GM23338 (cell line): Measurements from ENCODE around the gene RPS15. TPM values are rescaled to one million over a fixed set of nuclear protein-coding genes. Genes with fewer than 3 reads are reported as not detected.
A peak's percentile ranks its signal among the peaks of the same experiment; 100 is the strongest.

ENCODE experiments used
- ATAC-seq: fragments of 200-7000 bp; cut with Tn5 transposase; 3 replicates; pipeline ENCODE4 v1.9.1; 2020
- DNase-seq: peaks from one replicate; pipeline ENCODE4 v3.0.0-alpha.2; 2015; ENCODE audit warnings: low spot score
- H2AFZ ChIP-seq: fragments of 200-600 bp; sonication (generic); 2 replicates; pipeline ENCODE4 v1.8.0; 2016; ENCODE audit warnings: antibody characterized with exemption, mild to moderate bottlenecking, moderate library complexity
- H3F3A ChIP-seq: fragments of 200-600 bp; sonication (generic); replicated peaks from 2 replicates; pipeline ENCODE4 v1.8.0; 2017; ENCODE audit warnings: antibody characterized with exemption, mixed run types, low read depth
- H3K27ac ChIP-seq: fragments of 200-600 bp; sonication (generic); 2 replicates; pipeline ENCODE4 v1.6.1; 2016; ENCODE audit warnings: low read depth
- H3K27me3 ChIP-seq: fragments of 200-600 bp; sonication (generic); 2 replicates; pipeline ENCODE4 v1.8.0; 2016; ENCODE audit warnings: mild to moderate bottlenecking, mixed run types, moderate library complexity; ENCODE audit not compliant: insufficient read depth
- H3K36me3 ChIP-seq: fragments of 200-600 bp; sonication (generic); 2 replicates; pipeline ENCODE4 v1.8.0; 2016; ENCODE audit warnings: mild to moderate bottlenecking; ENCODE audit not compliant: insufficient read depth
- H3K4me1 ChIP-seq: fragments of 200-600 bp; sonication (generic); 2 replicates; pipeline ENCODE4 v1.8.0; 2016; ENCODE audit warnings: mild to moderate bottlenecking, moderate library complexity; ENCODE audit not compliant: insufficient read depth
- H3K4me2 ChIP-seq: fragments of 200-600 bp; sonication (generic); 2 replicates; pipeline ENCODE4 v1.7.1; 2017; ENCODE audit warnings: mixed run types
- H3K4me3 ChIP-seq: fragments of 200-600 bp; sonication (generic); 2 replicates; pipeline ENCODE4 v1.6.1; 2016; ENCODE audit warnings: mixed run types
- H3K79me2 ChIP-seq: fragments of 200-600 bp; sonication (generic); replicated peaks from 2 replicates; pipeline ENCODE4 v1.8.0; 2017; ENCODE audit warnings: mild to moderate bottlenecking; ENCODE audit not compliant: insufficient read depth
- H3K9me2 ChIP-seq: fragments of 200-600 bp; sonication (generic); 2 replicates; pipeline ENCODE4 v1.8.0; 2017; ENCODE audit not compliant: insufficient read depth
- H4K20me1 ChIP-seq: fragments of 200-600 bp; sonication (generic); replicated peaks from 2 replicates; pipeline ENCODE4 v1.8.0; 2017; ENCODE audit warnings: mild to moderate bottlenecking; ENCODE audit not compliant: insufficient read depth
- H3K27ac Mint-ChIP-seq: 2 replicates; pipeline ENCODE4 v1.8.0; 2020; ENCODE audit warnings: inconsistent platforms, mild to moderate bottlenecking, moderate library complexity, mixed read lengths
- H3K27me3 Mint-ChIP-seq: 3 replicates; pipeline ENCODE4 v1.8.0; 2022; ENCODE audit warnings: low read depth, mild to moderate bottlenecking, moderate library complexity, mixed read lengths, inconsistent platforms; ENCODE audit not compliant: insufficient read depth, poor library complexity
- H3K36me3 Mint-ChIP-seq: 3 replicates; pipeline ENCODE4 v1.8.0; 2021; ENCODE audit warnings: low read depth, mild to moderate bottlenecking, inconsistent platforms, moderate library complexity, mixed read lengths
- H3K4me1 Mint-ChIP-seq: 3 replicates; pipeline ENCODE4 v1.8.0; 2020; ENCODE audit warnings: mild to moderate bottlenecking, inconsistent platforms, mixed read lengths
- H3K4me3 Mint-ChIP-seq: 3 replicates; pipeline ENCODE4 v1.8.0; 2021; ENCODE audit warnings: moderate library complexity, mild to moderate bottlenecking, inconsistent platforms, mixed read lengths
- H3K9me3 Mint-ChIP-seq: 3 replicates; pipeline ENCODE4 v1.8.0; 2020; ENCODE audit warnings: moderate library complexity, mild to moderate bottlenecking, inconsistent platforms, mixed read lengths
- CREB1 ChIP-seq: fragments of 250-450 bp; sonication (Bioruptor Pico); IDR thresholded peaks from 2 replicates; pipeline ENCODE4 v1.5.0; 2020; ENCODE audit warnings: low read depth, mild to moderate bottlenecking, moderate library complexity
- EZH2 ChIP-seq: fragments of 200-600 bp; sonication (generic); IDR thresholded peaks from one replicate; pipeline ENCODE4 v1.8.0; 2017; ENCODE audit warnings: antibody characterized with exemption, mild to moderate bottlenecking, low read depth; ENCODE audit not compliant: unreplicated experiment
- EZH2phosphoT487 ChIP-seq: fragments of 200-600 bp; sonication (generic); IDR thresholded peaks from one replicate; pipeline ENCODE4 v1.8.1; 2018; ENCODE audit warnings: antibody characterized with exemption; ENCODE audit not compliant: unreplicated experiment
- NANOG ChIP-seq: IDR thresholded peaks from 2 replicates; pipeline ENCODE4 v1.6.1; 2016; ENCODE audit warnings: antibody characterized with exemption, borderline replicate concordance
- POLR2AphosphoS5 ChIP-seq: IDR thresholded peaks from 2 replicates; pipeline ENCODE4 v1.6.1; 2016; ENCODE audit warnings: antibody characterized with exemption, low read depth
- STAT1 ChIP-seq: IDR thresholded peaks from one replicate; pipeline ENCODE4 v1.6.1; 2016; ENCODE audit warnings: antibody characterized with exemption; ENCODE audit not compliant: unreplicated experiment
- ZNF114 ChIP-seq: fragments of 250-450 bp; sonication (Bioruptor Pico); IDR thresholded peaks from 2 replicates; pipeline ENCODE4 v1.5.0; 2020; ENCODE audit warnings: mild to moderate bottlenecking, moderate library complexity
- ZNF331 ChIP-seq: fragments of 250-450 bp; sonication (Bioruptor Pico); IDR thresholded peaks from 2 replicates; pipeline ENCODE4 v1.5.0; 2020; ENCODE audit warnings: low read depth, mild to moderate bottlenecking, moderate library complexity
- polyA plus RNA-seq: library from polyadenylated mRNA; unstranded; fragments of >200 nt; fragmentation: Nextera tagmentation; extraction: Ambion mirVana; gene quantifications from 2 replicates; pipeline ENCODE4 v1.2.1, GENCODE V29; 2016
- total RNA-seq: library from RNA; depleted of rRNA; stranded (reverse); fragments of >200 nt; shearing (Covaris generic); gene quantifications from 2 replicates; pipeline ENCODE4 v1.2.3, GENCODE V29; 2014
- TF ChIP-seq, protein P1 (sequence below): fragments of 250-450 bp; sonication (Bioruptor Pico); IDR thresholded peaks from 2 replicates; pipeline ENCODE4 v1.5.0; 2020; ENCODE audit warnings: mild to moderate bottlenecking, moderate library complexity
- TF ChIP-seq, protein P2 (sequence below): IDR thresholded peaks from one replicate; pipeline ENCODE4 v1.6.1; 2018; ENCODE audit warnings: antibody characterized with exemption; ENCODE audit not compliant: unreplicated experiment
- TF ChIP-seq, protein P3 (sequence below), 2 experiments: fragments of 200-600 bp in 1 of 2; sonication (generic) in 1 of 2; conservative IDR thresholded peaks; 2 replicates each; pipeline versions ENCODE4 v1.5.1 to v1.6.1; 2016 to 2017; ENCODE audit warnings: antibody characterized with exemption in 2 of 2, low read depth in 2 of 2, mild to moderate bottlenecking in 2 of 2, moderate library complexity in 1 of 2
- TF ChIP-seq, protein P4 (sequence below): IDR thresholded peaks from 2 replicates; pipeline ENCODE4 v1.6.1; 2016; ENCODE audit warnings: antibody characterized with exemption

The RPS15 gene
- total and polyA plus RNA-seq, 2 experiments from 2014 or later, result 2,953 to 3,861 TPM

DNA sequence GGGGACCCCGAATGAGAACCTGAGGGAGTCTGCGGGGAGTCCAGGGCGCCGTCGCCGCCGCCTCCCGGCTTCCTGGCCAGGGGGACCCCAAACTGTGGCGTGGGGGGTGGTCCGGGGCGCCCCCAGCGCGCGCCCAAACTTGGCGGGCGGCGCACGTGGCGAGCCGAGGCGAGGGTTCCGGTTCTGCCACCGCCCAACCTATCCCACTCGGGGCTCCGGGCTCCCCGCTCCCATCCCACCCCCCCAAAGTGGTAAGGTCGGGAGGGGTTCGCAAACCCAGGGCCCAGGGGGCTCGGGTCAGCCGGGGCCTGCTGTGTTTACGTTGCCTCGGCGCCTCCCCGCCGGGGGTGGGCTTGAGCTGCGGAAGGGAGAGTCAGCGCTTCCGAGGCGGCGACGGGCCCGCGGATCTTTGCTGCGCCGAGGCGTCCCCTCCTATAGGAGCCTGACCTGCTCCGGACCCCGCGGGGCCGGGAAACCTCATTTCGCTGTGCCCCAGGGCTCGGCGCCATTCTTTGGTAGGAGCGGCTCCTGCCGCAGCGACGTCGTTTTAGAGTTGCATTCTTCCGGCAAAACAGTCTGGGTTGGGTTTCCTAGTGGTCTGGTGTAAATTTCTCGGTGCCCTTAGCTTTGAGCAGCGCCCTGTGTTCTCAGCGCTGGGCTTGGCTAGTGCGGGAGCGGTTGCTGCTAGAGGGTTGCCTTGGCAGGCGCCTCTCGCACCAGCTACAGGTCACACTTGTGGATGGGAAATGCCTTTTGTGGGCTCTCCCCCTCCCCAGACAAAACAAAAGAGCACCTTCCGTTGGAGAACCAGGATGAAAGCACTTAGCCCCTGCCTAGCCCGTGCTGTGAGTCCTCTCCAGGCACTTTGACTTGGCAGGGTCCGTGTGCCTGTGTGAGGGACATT, 29.6 kb upstream of the RPS15 start:
- H3K36me3 Mint-ChIP-seq, result peaks cover 26% of the 10 kb centered on the region
- H3K36me3 ChIP-seq, result no peaks in the 10 kb centered on the region
- H3K9me3 Mint-ChIP-seq, result no peaks in the 10 kb centered on the region
- H3K4me3 Mint-ChIP-seq, result peak overlapping the region; percentile 95
- peaks cover 20% of the 10 kb centered on the region for H3K27me3 Mint-ChIP-seq
- peak overlapping the region; percentile 96 for H3K4me2 ChIP-seq
- DNase-seq, result peak; percentile 59
- peak overlapping the region; percentile 96 for H3K4me3 ChIP-seq
- peaks cover 35% of the 10 kb centered on the region for H3K4me1 Mint-ChIP-seq
- peak; percentile 22 for ATAC-seq
- H3K79me2 ChIP-seq, result peaks cover 58% of the 10 kb centered on the region
- peak overlapping the region; percentile 93 for H3K27ac Mint-ChIP-seq
- no peaks in the 10 kb centered on the region for H3K9me2 ChIP-seq
- H3K27me3 ChIP-seq, result no peaks in the 10 kb centered on the region
- peak overlapping the region; percentile 59; the same call in 1 of the 2 replicates for H3K27ac ChIP-seq
- H4K20me1 ChIP-seq, result peaks cover 42% of the 10 kb centered on the region
- peaks cover 10% of the 10 kb centered on the region; the same call in 1 of the 2 replicates for H3K4me1 ChIP-seq
- H3F3A ChIP-seq, result peaks cover 6% of the 10 kb centered on the region; the same call in 1 of the 2 replicates
- TF ChIP-seq CREB1 (CRISPR knock-in tag) (no peak), ZNF331 (CRISPR knock-in tag) (no peak), POLR2AphosphoS5 (no peak), EZH2phosphoT487 (no peak), NANOG (no peak), EZH2 (no peak), ZNF114 (no peak), STAT1 (no peak)
- TF ChIP-seq, protein P1, sequence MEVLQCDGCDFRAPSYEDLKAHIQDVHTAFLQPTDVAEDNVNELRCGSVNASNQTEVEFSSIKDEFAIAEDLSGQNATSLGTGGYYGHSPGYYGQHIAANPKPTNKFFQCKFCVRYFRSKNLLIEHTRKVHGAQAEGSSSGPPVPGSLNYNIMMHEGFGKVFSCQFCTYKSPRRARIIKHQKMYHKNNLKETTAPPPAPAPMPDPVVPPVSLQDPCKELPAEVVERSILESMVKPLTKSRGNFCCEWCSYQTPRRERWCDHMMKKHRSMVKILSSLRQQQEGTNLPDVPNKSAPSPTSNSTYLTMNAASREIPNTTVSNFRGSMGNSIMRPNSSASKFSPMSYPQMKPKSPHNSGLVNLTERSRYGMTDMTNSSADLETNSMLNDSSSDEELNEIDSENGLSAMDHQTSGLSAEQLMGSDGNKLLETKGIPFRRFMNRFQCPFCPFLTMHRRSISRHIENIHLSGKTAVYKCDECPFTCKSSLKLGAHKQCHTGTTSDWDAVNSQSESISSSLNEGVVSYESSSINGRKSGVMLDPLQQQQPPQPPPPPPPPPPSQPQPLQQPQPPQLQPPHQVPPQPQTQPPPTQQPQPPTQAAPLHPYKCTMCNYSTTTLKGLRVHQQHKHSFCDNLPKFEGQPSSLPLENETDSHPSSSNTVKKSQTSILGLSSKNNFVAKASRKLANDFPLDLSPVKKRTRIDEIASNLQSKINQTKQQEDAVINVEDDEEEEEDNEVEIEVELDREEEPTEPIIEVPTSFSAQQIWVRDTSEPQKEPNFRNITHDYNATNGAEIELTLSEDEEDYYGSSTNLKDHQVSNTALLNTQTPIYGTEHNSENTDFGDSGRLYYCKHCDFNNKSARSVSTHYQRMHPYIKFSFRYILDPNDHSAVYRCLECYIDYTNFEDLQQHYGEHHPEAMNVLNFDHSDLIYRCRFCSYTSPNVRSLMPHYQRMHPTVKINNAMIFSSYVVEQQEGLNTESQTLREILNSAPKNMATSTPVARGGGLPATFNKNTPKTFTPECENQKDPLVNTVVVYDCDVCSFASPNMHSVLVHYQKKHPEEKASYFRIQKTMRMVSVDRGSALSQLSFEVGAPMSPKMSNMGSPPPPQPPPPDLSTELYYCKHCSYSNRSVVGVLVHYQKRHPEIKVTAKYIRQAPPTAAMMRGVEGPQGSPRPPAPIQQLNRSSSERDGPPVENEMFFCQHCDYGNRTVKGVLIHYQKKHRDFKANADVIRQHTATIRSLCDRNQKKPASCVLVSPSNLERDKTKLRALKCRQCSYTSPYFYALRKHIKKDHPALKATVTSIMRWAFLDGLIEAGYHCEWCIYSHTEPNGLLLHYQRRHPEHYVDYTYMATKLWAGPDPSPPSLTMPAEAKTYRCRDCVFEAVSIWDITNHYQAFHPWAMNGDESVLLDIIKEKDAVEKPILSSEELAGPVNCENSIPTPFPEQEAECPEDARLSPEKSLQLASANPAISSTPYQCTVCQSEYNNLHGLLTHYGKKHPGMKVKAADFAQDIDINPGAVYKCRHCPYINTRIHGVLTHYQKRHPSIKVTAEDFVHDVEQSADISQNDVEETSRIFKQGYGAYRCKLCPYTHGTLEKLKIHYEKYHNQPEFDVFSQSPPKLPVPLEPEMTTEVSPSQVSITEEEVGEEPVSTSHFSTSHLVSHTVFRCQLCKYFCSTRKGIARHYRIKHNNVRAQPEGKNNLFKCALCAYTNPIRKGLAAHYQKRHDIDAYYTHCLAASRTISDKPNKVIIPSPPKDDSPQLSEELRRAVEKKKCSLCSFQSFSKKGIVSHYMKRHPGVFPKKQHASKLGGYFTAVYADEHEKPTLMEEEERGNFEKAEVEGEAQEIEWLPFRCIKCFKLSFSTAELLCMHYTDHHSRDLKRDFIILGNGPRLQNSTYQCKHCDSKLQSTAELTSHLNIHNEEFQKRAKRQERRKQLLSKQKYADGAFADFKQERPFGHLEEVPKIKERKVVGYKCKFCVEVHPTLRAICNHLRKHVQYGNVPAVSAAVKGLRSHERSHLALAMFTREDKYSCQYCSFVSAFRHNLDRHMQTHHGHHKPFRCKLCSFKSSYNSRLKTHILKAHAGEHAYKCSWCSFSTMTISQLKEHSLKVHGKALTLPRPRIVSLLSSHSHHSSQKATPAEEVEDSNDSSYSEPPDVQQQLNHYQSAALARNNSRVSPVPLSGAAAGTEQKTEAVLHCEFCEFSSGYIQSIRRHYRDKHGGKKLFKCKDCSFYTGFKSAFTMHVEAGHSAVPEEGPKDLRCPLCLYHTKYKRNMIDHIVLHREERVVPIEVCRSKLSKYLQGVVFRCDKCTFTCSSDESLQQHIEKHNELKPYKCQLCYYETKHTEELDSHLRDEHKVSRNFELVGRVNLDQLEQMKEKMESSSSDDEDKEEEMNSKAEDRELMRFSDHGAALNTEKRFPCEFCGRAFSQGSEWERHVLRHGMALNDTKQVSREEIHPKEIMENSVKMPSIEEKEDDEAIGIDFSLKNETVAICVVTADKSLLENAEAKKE (CRISPR knock-in tag), result no peak
- TF ChIP-seq, protein P2, sequence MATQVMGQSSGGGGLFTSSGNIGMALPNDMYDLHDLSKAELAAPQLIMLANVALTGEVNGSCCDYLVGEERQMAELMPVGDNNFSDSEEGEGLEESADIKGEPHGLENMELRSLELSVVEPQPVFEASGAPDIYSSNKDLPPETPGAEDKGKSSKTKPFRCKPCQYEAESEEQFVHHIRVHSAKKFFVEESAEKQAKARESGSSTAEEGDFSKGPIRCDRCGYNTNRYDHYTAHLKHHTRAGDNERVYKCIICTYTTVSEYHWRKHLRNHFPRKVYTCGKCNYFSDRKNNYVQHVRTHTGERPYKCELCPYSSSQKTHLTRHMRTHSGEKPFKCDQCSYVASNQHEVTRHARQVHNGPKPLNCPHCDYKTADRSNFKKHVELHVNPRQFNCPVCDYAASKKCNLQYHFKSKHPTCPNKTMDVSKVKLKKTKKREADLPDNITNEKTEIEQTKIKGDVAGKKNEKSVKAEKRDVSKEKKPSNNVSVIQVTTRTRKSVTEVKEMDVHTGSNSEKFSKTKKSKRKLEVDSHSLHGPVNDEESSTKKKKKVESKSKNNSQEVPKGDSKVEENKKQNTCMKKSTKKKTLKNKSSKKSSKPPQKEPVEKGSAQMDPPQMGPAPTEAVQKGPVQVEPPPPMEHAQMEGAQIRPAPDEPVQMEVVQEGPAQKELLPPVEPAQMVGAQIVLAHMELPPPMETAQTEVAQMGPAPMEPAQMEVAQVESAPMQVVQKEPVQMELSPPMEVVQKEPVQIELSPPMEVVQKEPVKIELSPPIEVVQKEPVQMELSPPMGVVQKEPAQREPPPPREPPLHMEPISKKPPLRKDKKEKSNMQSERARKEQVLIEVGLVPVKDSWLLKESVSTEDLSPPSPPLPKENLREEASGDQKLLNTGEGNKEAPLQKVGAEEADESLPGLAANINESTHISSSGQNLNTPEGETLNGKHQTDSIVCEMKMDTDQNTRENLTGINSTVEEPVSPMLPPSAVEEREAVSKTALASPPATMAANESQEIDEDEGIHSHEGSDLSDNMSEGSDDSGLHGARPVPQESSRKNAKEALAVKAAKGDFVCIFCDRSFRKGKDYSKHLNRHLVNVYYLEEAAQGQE, result no peak
- TF ChIP-seq, protein P3, sequence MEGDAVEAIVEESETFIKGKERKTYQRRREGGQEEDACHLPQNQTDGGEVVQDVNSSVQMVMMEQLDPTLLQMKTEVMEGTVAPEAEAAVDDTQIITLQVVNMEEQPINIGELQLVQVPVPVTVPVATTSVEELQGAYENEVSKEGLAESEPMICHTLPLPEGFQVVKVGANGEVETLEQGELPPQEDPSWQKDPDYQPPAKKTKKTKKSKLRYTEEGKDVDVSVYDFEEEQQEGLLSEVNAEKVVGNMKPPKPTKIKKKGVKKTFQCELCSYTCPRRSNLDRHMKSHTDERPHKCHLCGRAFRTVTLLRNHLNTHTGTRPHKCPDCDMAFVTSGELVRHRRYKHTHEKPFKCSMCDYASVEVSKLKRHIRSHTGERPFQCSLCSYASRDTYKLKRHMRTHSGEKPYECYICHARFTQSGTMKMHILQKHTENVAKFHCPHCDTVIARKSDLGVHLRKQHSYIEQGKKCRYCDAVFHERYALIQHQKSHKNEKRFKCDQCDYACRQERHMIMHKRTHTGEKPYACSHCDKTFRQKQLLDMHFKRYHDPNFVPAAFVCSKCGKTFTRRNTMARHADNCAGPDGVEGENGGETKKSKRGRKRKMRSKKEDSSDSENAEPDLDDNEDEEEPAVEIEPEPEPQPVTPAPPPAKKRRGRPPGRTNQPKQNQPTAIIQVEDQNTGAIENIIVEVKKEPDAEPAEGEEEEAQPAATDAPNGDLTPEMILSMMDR (conservative IDR thresholded peaks at IDR 0.05; ENCODE audit: low read depth in 2 of 2), result no peak
- TF ChIP-seq, protein P4, sequence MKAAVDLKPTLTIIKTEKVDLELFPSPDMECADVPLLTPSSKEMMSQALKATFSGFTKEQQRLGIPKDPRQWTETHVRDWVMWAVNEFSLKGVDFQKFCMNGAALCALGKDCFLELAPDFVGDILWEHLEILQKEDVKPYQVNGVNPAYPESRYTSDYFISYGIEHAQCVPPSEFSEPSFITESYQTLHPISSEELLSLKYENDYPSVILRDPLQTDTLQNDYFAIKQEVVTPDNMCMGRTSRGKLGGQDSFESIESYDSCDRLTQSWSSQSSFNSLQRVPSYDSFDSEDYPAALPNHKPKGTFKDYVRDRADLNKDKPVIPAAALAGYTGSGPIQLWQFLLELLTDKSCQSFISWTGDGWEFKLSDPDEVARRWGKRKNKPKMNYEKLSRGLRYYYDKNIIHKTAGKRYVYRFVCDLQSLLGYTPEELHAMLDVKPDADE, result no peak
- H2AFZ ChIP-seq, result no peak overlapping the region
